Measurements from ENCODE around the gene SEMA3B.
"Not testable (repeated sequence)": the region's sequence is repeated elsewhere in the genome, so short reads cannot be mapped to it uniquely, and the experiment has no call there.

SEMA3B gene

GRCh38 chr3:50278123-50278879, 9.4 kb downstream of the SEMA3B start:
- FAIRE-seq (no peak), DNase-seq (ENCODE audit: insufficient read length) (no peak)
- no peak for TF ChIP-seq POLR2A (IDR thresholded peaks at IDR 0.05; ENCODE audit: low read depth, low read length)
- no peak for TF ChIP-seq TAF1 (IDR thresholded peaks at IDR 0.05; ENCODE audit: borderline replicate concordance, low read depth, low read length)
- TF ChIP-seq POLR2AphosphoS5 (IDR thresholded peaks at IDR 0.05; ENCODE audit: low read depth, low read length) = no peak

- no peak for FAIRE-seq
- TF ChIP-seq POLR2A (IDR thresholded peaks at IDR 0.05; ENCODE audit: low read depth, low read length) (no peak), TAF1 (IDR thresholded peaks at IDR 0.05; ENCODE audit: borderline replicate concordance, low read depth, low read length) (no peak), POLR2AphosphoS5 (IDR thresholded peaks at IDR 0.05; ENCODE audit: low read depth, low read length) (no peak)
- DNase-seq (ENCODE audit: insufficient read length) = no peak
Measured at GRCh38 chr3:50278880-50279224, 9.9 kb downstream of the SEMA3B start, which contains the start of gene LSMEM2. Gene LSMEM2 (plus strand): TSS chr3:50279087. CDS start chr3:50279114, 27 bp downstream.

GRCh38 chr3:50279255-50280016, 10.5 kb downstream of the SEMA3B start:
- DNase-seq (ENCODE audit: insufficient read length) (no peak), FAIRE-seq (no peak)
- TF ChIP-seq POLR2AphosphoS5 (IDR thresholded peaks at IDR 0.05; ENCODE audit: low read depth, low read length) = no peak
- no peak for TF ChIP-seq POLR2A (IDR thresholded peaks at IDR 0.05; ENCODE audit: low read depth, low read length)
- TF ChIP-seq TAF1 (IDR thresholded peaks at IDR 0.05; ENCODE audit: borderline replicate concordance, low read depth, low read length) = no peak

- DNase-seq (ENCODE audit: insufficient read length); FAIRE-seq: not testable (repeated sequence)
Measured at GRCh38 chr3:50284121-50284520, 15.2 kb downstream of the SEMA3B start.

DNA sequence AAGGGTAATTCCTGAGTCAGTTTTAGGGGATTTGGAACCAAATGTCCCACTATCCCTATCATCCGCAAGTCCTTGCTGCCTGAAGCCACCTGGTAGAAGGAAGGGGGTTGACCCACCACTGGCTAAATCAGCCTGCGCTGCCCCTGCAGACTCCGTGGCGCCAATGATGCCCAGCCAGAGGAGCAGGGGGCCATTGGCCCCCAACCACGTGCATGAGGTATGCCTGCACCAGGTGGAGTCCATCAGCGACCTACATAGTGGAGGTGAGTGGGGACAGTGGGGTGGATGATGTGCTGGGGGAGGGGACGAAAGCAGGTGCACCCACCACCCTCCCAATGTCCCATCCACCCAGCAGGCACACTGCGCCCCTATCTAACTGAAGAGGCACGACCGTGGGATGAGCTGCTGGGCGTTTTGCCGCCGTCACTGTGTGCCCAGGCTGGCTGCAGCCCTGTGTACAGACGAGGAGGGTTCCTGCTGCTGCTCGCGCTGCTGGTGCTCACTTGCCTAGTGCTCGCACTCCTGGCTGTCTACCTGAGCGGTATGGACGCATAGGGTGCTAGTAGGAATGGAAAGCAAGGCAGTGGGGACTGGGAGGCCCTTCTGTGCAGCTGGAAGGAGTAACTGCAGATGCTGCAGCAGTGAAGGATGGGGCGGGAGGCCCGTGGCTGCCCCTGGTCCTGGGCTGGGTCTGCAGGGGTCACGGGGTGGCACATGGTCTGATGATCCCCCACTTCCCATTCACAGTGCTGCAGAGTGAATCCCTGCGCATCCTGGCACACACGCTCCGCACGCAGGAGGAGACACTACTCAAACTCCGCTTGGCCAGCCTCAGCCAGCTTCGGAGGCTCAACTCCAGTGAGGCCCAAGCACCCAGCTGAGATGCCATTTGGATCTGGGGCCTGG, 17.6 kb downstream of the SEMA3B start:
- DNase-seq (ENCODE audit: insufficient read length) = no peak
- no peak for TF ChIP-seq TAF1 (IDR thresholded peaks at IDR 0.05; ENCODE audit: borderline replicate concordance, low read depth, low read length)
- 0 out of 2 replicates have a peak, but pooled peaks have one; percentile 36 for TF ChIP-seq POLR2AphosphoS5 (IDR thresholded peaks at IDR 0.05; ENCODE audit: low read depth, low read length)
- FAIRE-seq = no peak

- FAIRE-seq = no peak
- DNase-seq (ENCODE audit: insufficient read length) = no peak
- TF ChIP-seq TAF1 (IDR thresholded peaks at IDR 0.05; ENCODE audit: borderline replicate concordance, low read depth, low read length) (no peak), POLR2AphosphoS5 (IDR thresholded peaks at IDR 0.05; ENCODE audit: low read depth, low read length) (no peak), POLR2A (IDR thresholded peaks at IDR 0.05; ENCODE audit: low read depth, low read length) (no peak)
Measured at GRCh38 chr3:50287262-50287661, 18.3 kb downstream of the SEMA3B start.

- FAIRE-seq (no peak), DNase-seq (ENCODE audit: insufficient read length) (no peak)
- TF ChIP-seq POLR2AphosphoS5 (IDR thresholded peaks at IDR 0.05; ENCODE audit: low read depth, low read length) (no peak), POLR2A (IDR thresholded peaks at IDR 0.05; ENCODE audit: low read depth, low read length) (no peak), TAF1 (IDR thresholded peaks at IDR 0.05; ENCODE audit: borderline replicate concordance, low read depth, low read length) (no peak)
Measured at GRCh38 chr3:50288387-50289007, 19.6 kb downstream of the SEMA3B start.

DNA sequence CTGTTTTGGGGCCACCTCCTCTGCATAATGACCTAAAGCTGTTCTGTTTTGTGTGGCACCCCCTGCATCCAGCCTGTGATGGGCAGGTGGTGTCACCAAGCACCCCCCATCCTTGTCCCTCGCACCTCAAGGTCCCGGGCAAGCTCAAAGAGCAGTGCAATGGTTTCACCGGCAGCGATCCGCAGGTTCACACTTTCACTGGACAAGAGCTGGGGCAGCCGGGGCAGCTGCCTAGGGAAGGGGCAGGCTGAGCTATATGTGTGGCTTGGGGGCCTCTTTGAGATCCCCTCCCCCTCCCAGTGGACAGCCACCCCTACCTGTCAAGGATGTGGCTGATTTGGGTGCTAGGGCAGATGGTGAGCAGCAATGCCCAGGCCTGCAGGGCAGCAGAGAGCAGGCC, 20.2 kb downstream of the SEMA3B start:
- DNase-seq (ENCODE audit: insufficient read length) (no peak), FAIRE-seq (no peak)
- TF ChIP-seq TAF1 (IDR thresholded peaks at IDR 0.05; ENCODE audit: borderline replicate concordance, low read depth, low read length) = no peak
- TF ChIP-seq POLR2A (IDR thresholded peaks at IDR 0.05; ENCODE audit: low read depth, low read length) = no peak
- no peak for TF ChIP-seq POLR2AphosphoS5 (IDR thresholded peaks at IDR 0.05; ENCODE audit: low read depth, low read length)

DNA sequence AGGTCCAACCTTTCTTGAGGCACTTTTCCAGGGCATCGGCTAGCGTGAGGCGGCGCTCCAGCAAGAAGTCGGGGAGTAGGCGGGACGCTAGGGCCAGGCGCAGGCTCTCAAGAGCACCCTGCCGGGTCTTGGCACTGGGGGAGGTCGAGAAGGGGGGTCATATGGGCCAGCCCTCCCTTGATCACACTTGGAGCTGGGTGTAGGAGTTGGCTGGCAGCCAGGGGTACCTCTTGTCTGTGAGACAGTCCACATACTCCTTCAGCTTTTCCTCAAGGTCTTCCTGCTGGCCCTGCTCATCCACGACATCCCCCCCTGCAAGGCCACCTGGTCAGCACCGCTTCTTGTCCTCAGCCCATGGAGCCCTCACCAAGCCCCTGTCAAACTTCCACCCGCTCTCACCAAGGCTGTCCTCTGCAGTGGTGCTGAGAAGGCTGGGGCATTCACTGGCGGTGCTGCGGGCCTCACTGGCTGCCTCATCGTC, 21.3 kb downstream of the SEMA3B start:
- TF ChIP-seq POLR2A (IDR thresholded peaks at IDR 0.05; ENCODE audit: low read depth, low read length) (no peak), TAF1 (IDR thresholded peaks at IDR 0.05; ENCODE audit: borderline replicate concordance, low read depth, low read length) (no peak), POLR2AphosphoS5 (IDR thresholded peaks at IDR 0.05; ENCODE audit: low read depth, low read length) (no peak)
- DNase-seq (ENCODE audit: insufficient read length) (no peak), FAIRE-seq (no peak)

- FAIRE-seq = peak; percentile 100
- TF ChIP-seq POLR2A (IDR thresholded peaks at IDR 0.05; ENCODE audit: low read depth, low read length) (peak; percentile 83), TAF1 (IDR thresholded peaks at IDR 0.05; ENCODE audit: borderline replicate concordance, low read depth, low read length) (0 out of 2 replicates have a peak, but pooled peaks have one; percentile 43), POLR2AphosphoS5 (IDR thresholded peaks at IDR 0.05; ENCODE audit: low read depth, low read length) (peak; percentile 64)
- peak; percentile 98 for DNase-seq (ENCODE audit: insufficient read length)
Measured at GRCh38 chr3:50292159-50293078, 23.5 kb downstream of the SEMA3B start, which contains the start of gene IFRD2. Gene IFRD2 (minus strand): TSS chr3:50292429. CDS start chr3:50292274, 155 bp downstream.

Data from GM12892 (cell line).